Activated CD8-positive, alpha-beta memory T cell treated with anti-CD3 and anti-CD28 coated beads for 36 hours (primary cell): ENCODE measurements around the gene LAMA2. TPM values are rescaled to one million over a fixed set of nuclear protein-coding genes. Genes with fewer than 3 reads are reported as not detected.

Experiments used
- CTCF ChIA-PET: fragments of 350-600 bp; sonication (Branson Sonifier 250); formaldehyde crosslinking; loops from one replicate; lab custom pipeline; 2021; ENCODE audit warnings: antibody characterized with exemption; lab: Charles Lee
- POLR2A ChIA-PET: fragments of 350-600 bp; sonication (Branson Sonifier 250); formaldehyde crosslinking; loops from one replicate; lab custom pipeline; 2021; ENCODE audit warnings: antibody characterized with exemption; lab: Charles Lee
- total RNA-seq, 2 experiments: library from RNA; stranded (reverse); gene quantifications; one replicate each; pipeline ENCODE4 v1.2.3, GENCODE V29; 2021

Gene LAMA2
- total RNA-seq, 2 experiments from 2014 or later: 0.72 to 1.2 TPM

DNA sequence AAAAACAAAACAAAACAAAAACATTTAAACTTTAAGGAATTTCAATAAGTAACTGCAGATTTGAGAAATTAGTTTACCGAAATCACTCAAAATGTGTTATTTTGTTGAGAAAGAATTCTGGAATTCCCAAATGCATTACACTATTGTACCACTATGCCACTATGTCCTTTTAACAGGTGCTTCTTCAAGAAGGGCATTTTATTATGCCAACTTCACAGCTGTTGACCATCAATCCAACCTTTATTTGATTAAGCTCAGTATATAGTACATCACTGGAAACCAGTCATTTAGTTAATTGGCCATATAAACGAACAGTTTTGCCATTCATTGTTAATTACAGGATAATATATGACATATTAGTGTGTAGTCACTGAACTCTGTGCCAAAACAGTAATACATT lies 605.4 kb downstream of the LAMA2 start:
- ChIA-PET CTCF (no interaction called here), POLR2A (no interaction called here)

DNA sequence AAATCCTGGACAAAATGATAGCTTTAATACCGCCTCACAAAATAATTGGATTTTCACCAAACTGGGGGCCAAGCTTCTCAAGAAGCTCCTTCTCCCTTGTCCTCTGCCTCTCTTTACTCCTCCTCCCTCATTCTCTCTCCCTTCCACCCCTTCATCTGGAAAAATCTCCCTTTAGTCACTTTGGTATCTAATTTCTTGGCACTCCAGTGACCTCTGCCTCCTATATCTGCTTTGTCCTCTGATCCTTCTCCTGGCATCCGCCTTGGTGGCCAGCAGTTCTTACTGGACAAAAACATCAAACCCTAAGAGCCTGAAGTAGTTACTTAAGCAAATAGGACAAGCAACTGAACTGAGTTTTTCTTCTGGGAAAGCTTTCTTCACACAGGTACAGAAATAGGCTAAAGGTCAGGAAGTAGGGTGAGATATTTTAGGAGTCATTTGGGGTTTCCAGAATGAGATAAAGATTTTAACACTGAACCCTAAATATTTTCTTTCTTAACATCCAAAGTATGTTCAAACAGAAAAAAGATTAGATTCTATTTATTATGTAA lies 606.4 kb downstream of the LAMA2 start:
- POLR2A ChIA-PET: no interaction called here
- CTCF ChIA-PET: interaction anchor here (1.8 kb wide), 1 partner anchor 10 kb away, joined by 4 read pairs; no protein-coding TSS in a partner anchor

DNA sequence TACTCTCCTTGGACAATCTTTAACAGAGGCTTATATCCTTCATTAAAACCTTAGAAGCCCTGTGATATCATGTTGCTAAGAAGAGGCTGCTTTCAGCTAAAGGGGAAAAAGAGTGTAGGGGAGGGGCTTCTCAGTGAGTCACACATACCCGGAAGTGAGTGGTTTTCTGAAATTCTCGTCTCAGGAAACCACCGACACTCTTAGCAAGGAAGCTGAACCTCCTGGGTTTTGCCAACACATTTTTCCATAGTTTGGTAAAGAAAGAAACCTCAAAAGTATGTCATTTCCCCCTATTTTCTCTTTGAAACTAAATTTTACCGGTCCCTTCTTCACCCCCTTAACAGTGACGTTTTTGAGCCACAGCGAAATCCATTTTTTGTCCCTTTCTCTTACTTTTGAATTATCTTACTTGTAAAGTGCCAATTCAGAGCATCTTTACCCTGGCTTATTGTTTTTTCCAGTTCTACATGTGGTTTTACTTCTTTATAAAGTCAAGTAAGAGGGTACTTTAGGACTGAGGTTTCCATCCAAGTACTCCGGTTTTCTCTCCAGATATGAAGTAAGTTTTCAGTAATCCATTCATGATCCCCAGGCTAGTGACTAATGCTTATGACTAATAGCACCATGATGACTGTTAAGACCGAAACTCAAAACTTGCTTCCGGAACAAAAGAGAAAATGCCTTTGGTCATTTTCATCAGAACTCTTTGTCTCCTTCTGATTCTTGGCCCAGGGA lies 607.8 kb downstream of the LAMA2 start:
- ChIA-PET POLR2A (no interaction called here), CTCF (interaction anchor here (1.8 to 1.9 kb wide), 2 partner anchors 8 to 10 kb away, joined by 4 to 5 read pairs; no protein-coding TSS in a partner anchor)

DNA sequence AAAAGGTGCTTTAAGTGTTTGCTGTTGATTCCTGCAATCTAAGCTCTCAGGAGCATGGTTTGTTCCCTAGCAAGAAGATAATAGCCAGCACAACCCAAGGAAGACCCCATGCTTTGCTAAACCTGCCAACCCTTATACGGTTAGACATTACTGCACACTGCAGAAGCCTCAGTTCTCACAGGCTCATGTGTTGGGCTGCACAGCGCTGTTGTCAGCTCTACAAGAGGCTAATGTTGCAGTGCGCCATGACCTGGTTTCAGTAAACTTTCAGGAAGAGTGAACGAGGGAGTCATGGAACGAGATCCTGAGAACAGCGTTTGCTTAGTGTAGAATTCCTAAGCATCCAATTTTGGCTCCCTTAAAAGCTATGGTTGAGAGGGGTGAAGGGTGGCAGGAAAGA lies 608.5 kb downstream of the LAMA2 start:
- POLR2A ChIA-PET: no interaction called here

DNA sequence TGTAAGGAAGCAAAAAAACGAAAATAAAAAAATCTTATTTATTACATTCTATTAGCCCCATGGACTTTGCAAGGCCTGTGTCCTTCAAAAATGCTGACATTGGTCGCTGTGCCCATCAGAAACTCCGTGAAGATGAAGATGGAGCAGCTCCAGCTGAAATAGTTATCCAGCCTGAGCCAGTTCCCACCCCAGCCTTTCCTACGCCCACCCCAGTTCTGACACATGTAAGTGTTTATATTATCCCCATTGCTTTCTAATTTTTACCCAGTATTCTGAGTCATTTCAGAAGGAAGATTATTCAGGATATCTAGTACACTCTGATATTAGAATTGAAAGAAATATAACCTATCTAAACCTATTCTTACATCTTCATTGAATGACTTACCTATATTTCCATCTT lies 609.3 kb downstream of the LAMA2 start:
- POLR2A ChIA-PET: no interaction called here
- CTCF ChIA-PET: interaction anchor here (1.9 kb wide), 1 partner anchor 9 kb away, joined by 5 read pairs; no protein-coding TSS in a partner anchor

More for the DNA sequence above, 608.5 kb downstream of the LAMA2 start:
- CTCF ChIA-PET: interaction anchor here (1.9 kb wide), 1 partner anchor 9 kb away, joined by 5 read pairs; no protein-coding TSS in a partner anchor

DNA sequence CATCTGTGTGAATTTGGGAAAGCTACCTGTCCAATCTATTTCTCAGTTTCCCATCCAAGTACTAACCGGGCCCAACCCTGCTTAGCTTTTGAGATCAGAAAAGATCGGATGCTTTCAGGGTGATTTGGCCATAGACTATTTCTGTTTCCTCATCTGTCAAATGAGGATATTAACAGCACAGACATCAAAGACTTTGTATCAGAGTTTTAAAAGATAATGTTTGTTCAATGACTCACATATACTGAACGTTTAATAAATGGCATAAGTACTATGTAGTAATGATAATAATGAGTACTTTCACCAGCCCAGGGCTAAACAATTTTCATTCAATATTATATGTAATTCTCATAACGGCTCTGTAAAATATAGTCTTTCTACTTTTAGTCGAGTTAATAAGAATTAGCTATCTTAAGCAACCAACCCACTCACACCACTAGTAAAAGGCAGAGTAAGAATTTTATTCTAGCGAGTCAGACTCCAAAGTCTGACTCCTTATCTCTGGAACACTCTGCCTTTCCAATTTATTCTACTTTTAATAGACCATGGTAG lies 610.5 kb downstream of the LAMA2 start:
- ChIA-PET POLR2A (no interaction called here), CTCF (no interaction called here)

DNA sequence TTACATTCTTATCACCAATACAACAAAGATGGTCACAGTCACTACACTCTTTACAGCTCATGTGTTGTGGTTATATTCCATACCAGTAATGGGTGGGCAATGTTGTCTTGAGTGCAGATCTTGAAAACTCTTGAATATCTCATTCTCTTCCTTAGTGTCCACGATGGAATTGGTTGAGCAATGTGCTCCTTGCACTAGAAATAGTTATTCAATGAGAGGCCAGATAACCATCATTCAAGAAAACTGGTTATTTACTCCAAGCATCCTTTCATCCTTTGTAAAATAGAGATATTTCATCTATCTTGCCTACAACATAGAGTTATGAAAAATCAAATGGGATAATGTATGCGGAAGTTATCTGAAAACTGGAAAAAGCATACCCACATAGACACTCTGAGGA lies 611.2 kb downstream of the LAMA2 start:
- CTCF ChIA-PET: no interaction called here
- POLR2A ChIA-PET: no interaction called here

DNA sequence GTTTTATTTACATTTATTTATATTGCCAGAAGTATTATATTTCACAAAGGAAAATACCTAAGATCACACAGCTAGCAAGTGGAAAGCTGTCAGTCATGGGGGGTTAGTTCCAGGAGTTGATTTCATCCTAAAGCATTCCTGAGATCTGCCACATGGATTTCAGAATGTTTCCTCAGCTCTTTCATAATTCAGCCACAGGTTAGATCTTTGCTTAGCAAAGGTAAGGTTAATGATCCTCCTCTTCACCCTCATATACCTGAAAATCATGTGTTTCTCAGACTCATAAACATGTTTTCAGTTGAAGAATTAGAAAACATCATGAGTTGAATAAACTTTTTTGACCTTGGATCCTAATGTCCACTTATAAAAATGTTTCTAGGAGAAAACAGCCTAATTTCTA lies 611.6 kb downstream of the LAMA2 start:
- POLR2A ChIA-PET: no interaction called here
- CTCF ChIA-PET: no interaction called here

DNA sequence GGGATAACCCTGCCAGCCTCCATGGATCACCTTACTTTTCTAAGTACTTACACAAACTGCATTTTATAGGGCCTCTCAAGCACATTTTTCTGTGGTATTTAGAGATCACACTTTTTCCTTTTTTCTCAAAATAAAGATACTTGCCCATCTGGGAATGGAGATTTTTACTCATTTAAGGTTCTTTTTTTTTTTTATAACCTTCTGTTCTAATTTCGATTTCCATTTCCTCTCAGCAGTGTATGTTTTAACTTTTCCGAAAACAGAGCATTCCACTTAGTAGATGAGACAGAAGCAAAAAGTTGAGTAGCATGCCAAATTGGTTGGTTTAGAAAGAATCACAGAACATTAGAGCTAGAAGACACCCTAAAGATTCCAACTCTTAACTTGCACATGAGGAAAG lies 612.7 kb downstream of the LAMA2 start:
- POLR2A ChIA-PET: no interaction called here
- CTCF ChIA-PET: no interaction called here

DNA sequence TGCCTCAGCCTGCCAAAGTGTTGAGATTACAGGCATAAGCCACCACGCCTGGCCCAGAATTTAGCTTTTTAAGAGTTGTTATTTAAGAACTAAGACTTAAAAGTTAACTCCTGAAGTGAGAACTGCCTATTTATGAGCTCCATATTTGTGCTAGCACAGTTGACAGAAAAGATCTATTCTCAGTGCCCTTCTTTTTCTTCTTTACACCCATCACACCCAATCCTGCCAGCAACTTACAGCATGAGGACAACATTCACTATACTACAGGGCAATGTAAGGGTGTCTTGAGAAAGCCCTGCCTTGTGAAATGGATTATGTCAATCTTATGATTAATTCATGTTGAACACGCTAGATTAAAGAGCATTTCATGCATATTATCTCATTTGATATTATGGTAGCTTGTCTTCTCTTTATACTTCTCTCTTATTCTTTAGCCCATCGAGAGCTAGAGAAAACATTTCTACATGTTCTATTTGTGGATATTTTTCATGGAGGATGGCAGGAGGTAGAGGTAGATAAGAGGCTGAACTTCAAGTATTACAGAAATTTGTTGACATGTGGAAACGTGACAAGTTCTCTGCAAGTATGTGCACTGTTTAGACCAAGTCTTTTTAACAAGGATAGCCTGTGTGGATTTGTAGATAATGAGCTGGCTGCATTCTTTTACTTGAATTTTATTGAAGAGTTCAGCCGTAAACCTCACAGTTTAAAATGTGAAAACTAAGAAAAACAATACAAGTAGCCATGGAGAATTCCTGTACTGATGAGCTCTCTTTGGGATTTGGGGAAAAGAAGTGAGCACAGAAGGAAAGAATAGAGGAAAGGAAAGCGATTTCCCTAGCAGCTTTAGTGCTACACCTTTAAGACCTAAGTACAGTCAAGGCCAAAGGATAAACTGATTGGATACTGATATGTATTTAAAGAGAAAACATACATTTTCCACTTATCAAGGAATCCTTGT lies 614.8 kb downstream of the LAMA2 start:
- CTCF ChIA-PET: interaction anchor here (0.8 to 1.7 kb wide), 3 partner anchors 8 to 110 kb away, joined by 3 to 4 read pairs (median 4); no protein-coding TSS in a partner anchor
- POLR2A ChIA-PET: no interaction called here

DNA sequence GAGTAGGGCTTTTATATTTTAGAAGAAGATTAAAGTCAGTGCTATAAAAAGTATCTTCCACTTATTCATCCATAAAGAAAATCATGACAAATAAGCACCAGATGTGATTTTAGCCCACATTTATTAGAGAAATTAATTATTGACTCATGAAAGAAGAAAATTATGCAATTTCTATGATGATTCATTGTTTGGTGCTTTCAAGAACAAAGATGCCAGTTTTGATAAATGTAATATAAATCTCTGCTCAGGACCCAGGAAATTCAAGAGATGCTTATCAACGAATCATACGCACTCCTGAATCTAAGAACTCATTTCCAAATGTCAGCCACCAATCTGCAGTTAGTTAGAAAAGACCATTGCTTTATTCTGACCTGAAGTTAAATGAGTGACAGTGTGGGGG lies 615.6 kb downstream of the LAMA2 start:
- ChIA-PET POLR2A (no interaction called here), CTCF (interaction anchor here (1.1 to 1.7 kb wide), 2 partner anchors 9 to 250 kb away, joined by 3 to 4 read pairs; no protein-coding TSS in a partner anchor)

DNA sequence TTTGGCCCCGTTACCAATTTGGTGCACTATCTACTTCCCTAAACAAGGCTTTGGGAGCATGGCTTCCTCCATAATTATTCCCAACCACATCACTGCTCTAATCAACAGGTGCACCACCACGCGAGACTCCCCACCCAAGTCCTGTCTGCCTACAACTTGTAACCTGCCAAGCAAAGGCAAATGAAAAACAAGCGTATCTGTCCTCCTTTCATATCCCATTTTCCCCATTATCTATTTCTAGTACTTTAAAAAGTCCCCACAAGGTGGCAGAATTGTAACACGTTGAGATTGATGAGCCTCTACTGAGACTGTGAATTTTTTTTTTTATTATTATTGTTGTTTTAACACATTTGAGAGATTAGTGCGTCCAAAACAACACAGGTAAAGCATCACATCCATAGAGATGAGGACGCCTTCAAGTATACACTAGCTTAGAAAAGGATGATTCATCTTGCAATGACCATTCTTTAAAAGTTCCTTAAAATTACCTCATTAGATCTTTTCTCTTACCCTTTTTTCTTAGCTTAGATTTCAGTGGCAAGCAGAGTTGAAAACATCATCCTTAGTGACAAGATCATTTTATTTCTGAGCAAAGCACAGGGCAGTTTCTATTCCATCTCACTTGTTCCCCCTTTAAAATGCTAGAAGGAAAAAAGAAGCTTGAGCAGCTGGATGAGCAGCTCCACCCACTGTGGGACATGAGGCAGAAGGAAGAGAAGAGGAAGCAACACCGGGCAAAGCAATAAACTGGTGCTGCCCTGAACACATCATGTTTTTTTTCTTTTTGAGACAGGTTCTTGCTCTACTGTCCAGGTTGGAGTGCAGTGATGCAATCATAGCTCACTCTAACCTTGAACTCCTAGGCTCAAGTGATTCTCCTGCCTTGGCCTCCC lies 616.3 kb downstream of the LAMA2 start:
- ChIA-PET POLR2A (no interaction called here), CTCF (interaction anchor here (1.0 to 1.8 kb wide), 5 partner anchors 10 to 276 kb away, joined by 3 to 6 read pairs (median 4); no protein-coding TSS in a partner anchor)

DNA sequence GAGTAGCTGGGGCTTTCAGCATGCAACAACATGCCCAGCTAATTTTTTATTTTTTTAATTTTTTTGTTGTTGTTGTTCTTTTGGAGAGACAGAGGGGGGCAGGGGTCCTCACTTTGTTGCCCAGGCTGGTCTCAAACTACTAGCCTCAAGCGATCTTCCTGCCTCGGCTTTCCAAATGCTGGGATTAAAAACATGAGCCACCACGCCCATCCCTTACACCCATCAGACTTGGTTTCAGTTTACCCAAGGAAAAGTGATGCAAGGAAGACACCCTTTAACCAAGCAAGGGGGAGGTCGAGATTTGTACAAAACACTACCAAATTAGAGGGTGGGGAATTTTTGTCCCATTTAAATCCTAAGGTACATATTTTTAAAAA lies 616.9 kb downstream of the LAMA2 start:
- CTCF ChIA-PET: interaction anchor here (1.0 to 1.8 kb wide), 5 partner anchors 10 to 275 kb away, joined by 3 to 6 read pairs (median 4); no protein-coding TSS in a partner anchor
- POLR2A ChIA-PET: no interaction called here

DNA sequence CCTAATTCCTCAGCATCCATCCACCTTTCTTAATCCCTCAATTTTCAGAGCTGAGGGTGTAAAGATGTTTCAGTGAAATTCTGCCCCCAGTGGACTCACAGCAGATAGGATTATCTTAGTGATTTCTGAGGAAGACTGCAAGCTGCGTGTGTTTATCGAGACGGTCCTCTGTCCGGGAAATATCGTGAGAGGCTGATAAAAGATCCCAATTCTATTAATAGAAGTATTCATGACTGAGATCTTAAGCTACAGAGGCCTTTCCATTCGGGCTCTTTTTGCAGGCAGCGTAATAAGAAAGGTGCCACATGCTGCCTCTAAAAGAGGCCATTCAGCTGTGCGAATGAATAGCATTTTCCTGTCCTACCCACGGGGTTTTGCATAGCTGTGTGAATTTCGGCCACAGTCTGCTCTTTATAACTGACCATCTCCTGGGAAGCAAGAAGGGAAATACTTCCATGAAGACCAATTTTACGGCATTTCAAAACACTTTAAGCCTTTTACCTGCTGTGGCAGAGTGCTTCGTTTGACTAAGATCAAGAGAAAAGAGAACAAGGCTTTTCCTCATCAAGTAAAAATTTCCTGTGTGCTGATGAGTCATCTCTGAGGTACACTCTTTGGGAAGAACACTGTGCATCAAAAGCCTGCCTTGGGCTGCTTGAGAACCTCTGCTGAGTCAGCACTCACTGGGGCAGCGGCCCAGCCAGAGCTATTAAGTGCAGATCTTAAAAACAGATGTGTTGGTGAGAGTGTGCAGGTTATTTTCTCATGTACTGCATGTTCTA lies 618.2 kb downstream of the LAMA2 start:
- CTCF ChIA-PET: interaction anchor here (0.9 to 1.6 kb wide), 3 partner anchors 10 to 74 kb away, joined by 3 to 5 read pairs (median 4); no protein-coding TSS in a partner anchor
- POLR2A ChIA-PET: no interaction called here

DNA sequence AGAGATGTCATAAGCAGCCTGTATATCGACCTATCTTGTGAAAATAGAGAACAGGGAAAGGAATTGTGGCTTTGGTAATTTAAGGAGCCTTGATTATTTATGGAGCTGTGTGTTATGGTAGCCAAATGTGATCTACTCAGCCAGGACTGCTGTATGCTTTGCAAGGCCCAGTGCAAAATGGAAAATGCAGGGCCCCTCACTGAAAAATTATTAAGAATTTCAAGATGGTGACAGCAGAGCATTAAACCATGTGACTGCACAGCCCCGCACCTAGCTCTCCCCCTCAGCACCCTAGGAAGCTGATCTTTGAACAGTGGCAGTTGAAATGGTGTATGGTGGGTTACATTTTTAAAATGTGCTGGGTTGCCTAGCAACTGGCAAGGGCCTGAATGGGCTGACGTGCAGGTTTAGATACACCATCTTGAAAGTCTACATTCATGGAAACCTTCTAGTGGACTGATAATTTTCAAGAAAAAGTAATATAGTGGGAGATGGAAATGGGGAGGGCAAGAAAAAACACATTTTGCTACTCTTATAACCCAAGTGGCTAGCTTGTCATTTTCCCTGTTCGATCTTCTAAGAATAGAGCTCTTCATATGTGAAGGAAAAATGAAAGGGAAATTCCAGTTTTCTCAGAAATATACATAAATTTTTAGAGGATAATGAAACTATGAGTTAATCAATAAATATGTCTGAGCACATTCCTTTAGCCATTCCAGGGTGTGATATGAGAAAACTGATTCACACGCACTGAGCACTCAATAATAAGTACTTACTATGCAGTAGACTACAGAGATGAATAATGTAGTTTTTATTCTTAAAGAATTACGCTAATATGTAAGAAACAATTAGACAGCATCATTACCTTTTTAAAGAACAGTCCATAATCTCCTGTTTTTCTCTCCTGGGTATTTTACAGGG lies 619.1 kb downstream of the LAMA2 start:
- POLR2A ChIA-PET: no interaction called here
- CTCF ChIA-PET: interaction anchor here (1.1 to 1.6 kb wide), 3 partner anchors 11 to 111 kb away, joined by 3 to 5 read pairs (median 3); no protein-coding TSS in a partner anchor

DNA sequence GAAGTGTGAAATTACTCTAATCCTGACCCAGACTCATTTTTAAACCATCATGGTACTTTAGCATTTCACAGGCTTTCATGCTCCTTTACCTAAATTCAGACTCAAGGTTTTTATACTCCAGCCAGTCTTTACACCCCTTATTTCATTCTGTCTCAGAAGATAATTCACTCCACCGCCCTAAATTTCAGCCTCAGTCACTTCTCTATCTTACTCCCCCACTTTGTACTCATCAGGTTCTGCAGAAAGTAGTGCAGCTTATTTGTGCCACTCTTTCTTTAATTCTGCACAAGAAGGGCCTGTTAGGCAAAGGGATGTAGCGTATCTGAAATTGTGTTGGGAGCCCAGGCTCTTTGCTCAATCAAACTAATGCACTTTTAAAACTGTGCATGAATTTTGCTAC lies 621.5 kb downstream of the LAMA2 start:
- ChIA-PET POLR2A (no interaction called here), CTCF (no interaction called here)
